Heart right ventricle (tissue), 16 donors: Measurements from ENCODE around the gene TBC1D9B. TPM values are rescaled to one million over a fixed set of nuclear protein-coding genes. Genes with fewer than 3 reads are reported as not detected.

Experiments used
- ATAC-seq, 8 donors: fragments of 200-7000 bp; cut with Tn5 transposase; one replicate each; pipeline ENCODE4 v1.9.1; 2020; ENCODE audit warnings: mild to moderate bottlenecking in 8 of 8, moderate library complexity in 8 of 8, moderate number of reproducible peaks in 1 of 8
- DNase-seq, 2 donors: peaks; one replicate each; pipeline ENCODE4 v3.0.0-alpha.2; 2020
- H3K27ac ChIP-seq, 10 donors: fragments of 200-600 bp; sonication (generic) in 2 of 10; one replicate each; pipeline versions ENCODE4 v1.5.0 to v1.8.0; 2020 to 2022; ENCODE audit warnings: mild to moderate bottlenecking in 3 of 10
- H3K27me3 ChIP-seq, 7 donors: fragments of 200-600 bp; one replicate each; pipeline ENCODE4 v1.8.0; 2021 to 2022; ENCODE audit warnings: mild to moderate bottlenecking in 2 of 7
- H3K36me3 ChIP-seq, 9 donors: fragments of 200-600 bp; sonication (generic) in 1 of 9; one replicate each; pipeline versions ENCODE4 v1.5.0 to v1.8.0; 2020 to 2022; ENCODE audit warnings: mild to moderate bottlenecking in 2 of 9
- H3K4me1 ChIP-seq, 9 donors: fragments of 200-600 bp; sonication (generic) in 1 of 9; one replicate each; pipeline versions ENCODE4 v1.5.0 to v1.8.0; 2020 to 2022; ENCODE audit warnings: mild to moderate bottlenecking in 4 of 9
- H3K4me3 ChIP-seq, 10 donors: fragments of 200-600 bp; sonication (generic) in 2 of 10; one replicate each; pipeline versions ENCODE4 v1.5.0 to v1.8.0; 2020 to 2022; ENCODE audit warnings: mild to moderate bottlenecking in 7 of 10, moderate library complexity in 2 of 10
- H3K9me3 ChIP-seq, 11 donors: fragments of 200-600 bp in 10 of 11; sonication (generic) in 2 of 11; one replicate each; pipeline versions ENCODE4 v1.5.0 to v1.8.0; 2013 to 2022; ENCODE audit warnings: mild to moderate bottlenecking in 2 of 11, control low read depth in 1 of 11, moderate library complexity in 1 of 11
- WGBS, 2 donors: extraction: QIAGEN DNeasy Blood & Tissue Kit; methylation state at CpG; one replicate each; pipeline ENCODE4 v1.1.7; 2013; ENCODE audit warnings: inconsistent platforms in 1 of 2; 5-methylcytosine and 5-hydroxymethylcytosine counted together
- intact Hi-C, 10 donors: fragments of 100-400 bp; cut with DNase I; formaldehyde crosslinking; loops; one replicate each; pipeline versions ENCODE4 v1.11.1 to v1.14.2; 2022
- polyA plus RNA-seq, 2 donors: library from polyadenylated mRNA; stranded (reverse); fragments of 200-250 nt; gene quantifications; one replicate each; pipeline ENCODE4 v1.2.3, GENCODE V29; 2013
- total RNA-seq, 10 donors: library from RNA; stranded (reverse); fragmentation: NEBNext Ultra II Directional in 3 of 10; extraction: Animal tissue kit (Norgen Biotek cat#: 25700) in 3 of 10; gene quantifications; one replicate each; pipeline versions ENCODE4 v1.2.1 to v1.2.4, GENCODE V29; 2021 to 2023
- TF ChIP-seq, protein P1 (sequence below), 9 donors: fragments of 200-600 bp; sonication (generic) in 2 of 9; IDR thresholded peaks; one replicate each; pipeline versions ENCODE4 v1.5.0 to v1.8.0; 2021 to 2022; ENCODE audit warnings: antibody characterized with exemption in 9 of 9, mild to moderate bottlenecking in 5 of 9, moderate library complexity in 1 of 9
- donor health status: Arrhythmogenic right ventricular cardiomyopathy.
- donor health status: ischemic (EF 13 %, LVEDD 7.1; RV severe dilation, severe dysfunction).
- donor health status: healthy with polysubstance abuse.
- donor health status: DM: no; HTN: yes; CAD: no.
- donor health status: DM: no; HTN: no; CAD: no.
- donor health status: ischemic (EF 25% LVEDD 6.9; RV normal size, moderate dysfunction).
- donor health status: ischemic (EF 25% LVEDD 5.7; RV mildly dilated, moderate dysfunction).
- donor health status: healthy.
- donor health status: DM: yes; HTN: yes; CAD: no.
- donor health status: Ischemic cardiomyopathy.
- donor health status: ischemic (EF 35%, LVEDD 5.7; RV mildly dilated, moderate dysfunction).
- donor health status: nonischemic (EF 11% LVEDD 7.7; RV severe dilation, severe dysfunction).
- donor health status: DM: yes; HTN: yes; CAD: no.
- donor health status: PGD.
- donor health status: ischemic (EF 29% LVEDD 5.4; RV normal size, mild dysfunction).
- donor health status: nonischemic (EF 23%, LVEDD 6.1; RV moderate dilation, normal function).

TBC1D9B gene
- total and polyA plus RNA-seq, 12 donors: 26.0 to 52.1 (median 32.3) TPM

DNA sequence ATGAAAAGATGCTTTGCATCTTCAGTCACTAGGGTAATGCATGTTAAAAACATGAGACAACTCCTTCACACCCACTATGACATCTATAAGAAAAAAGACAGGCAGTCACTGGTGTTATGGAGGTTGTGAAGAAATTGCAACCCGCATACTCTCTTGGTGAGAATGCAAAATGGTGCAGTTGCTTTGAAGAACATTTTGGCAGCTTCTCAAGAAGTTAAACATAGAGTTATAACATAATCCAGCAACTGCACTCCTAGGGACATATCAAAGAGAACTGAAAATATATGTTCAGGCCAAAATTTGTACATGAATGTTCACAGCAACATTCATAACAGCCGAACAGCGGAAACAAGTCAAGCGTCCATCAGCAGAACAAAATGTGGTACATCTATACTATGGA, 46.3 kb upstream of the TBC1D9B start:
- Histone ChIP-seq H3K4me1 (peaks cover 0 to 6% (median 0%) of the 10 kb centered on the region in 9 donors), H3K36me3 (peaks cover 0 to 53% (median 6%) of the 10 kb centered on the region in 9 donors), H3K9me3 (no peaks in the 10 kb centered on the region), H3K4me3 (no peak overlapping the region), H3K27ac (no peak overlapping the region), H3K27me3 (no peaks in the 10 kb centered on the region)
- no peak for ATAC-seq
- no peak for DNase-seq
- 98% methylated on average over 4 of the region's 4 CpGs for WGBS, 2 donors
- intact Hi-C loops: no loop called here
- TF ChIP-seq, protein P1, sequence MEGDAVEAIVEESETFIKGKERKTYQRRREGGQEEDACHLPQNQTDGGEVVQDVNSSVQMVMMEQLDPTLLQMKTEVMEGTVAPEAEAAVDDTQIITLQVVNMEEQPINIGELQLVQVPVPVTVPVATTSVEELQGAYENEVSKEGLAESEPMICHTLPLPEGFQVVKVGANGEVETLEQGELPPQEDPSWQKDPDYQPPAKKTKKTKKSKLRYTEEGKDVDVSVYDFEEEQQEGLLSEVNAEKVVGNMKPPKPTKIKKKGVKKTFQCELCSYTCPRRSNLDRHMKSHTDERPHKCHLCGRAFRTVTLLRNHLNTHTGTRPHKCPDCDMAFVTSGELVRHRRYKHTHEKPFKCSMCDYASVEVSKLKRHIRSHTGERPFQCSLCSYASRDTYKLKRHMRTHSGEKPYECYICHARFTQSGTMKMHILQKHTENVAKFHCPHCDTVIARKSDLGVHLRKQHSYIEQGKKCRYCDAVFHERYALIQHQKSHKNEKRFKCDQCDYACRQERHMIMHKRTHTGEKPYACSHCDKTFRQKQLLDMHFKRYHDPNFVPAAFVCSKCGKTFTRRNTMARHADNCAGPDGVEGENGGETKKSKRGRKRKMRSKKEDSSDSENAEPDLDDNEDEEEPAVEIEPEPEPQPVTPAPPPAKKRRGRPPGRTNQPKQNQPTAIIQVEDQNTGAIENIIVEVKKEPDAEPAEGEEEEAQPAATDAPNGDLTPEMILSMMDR (IDR thresholded peaks at IDR 0.05): no peak

- intact Hi-C loops: no loop called here
- no peaks in the 10 kb centered on the region for H3K27me3 ChIP-seq
- 94 to 96% methylated on average over 13 of the region's 13 CpGs for WGBS, 2 donors
These were observed 29.4 kb upstream of the TBC1D9B start for GRCh38 chr5:179936976-179937681.

GRCh38 chr5:179930788-179931473, 23.2 kb upstream of the TBC1D9B start:
- Histone ChIP-seq H3K9me3 (no peaks in the 10 kb centered on the region), H3K36me3 (no peaks in the 10 kb centered on the region), H3K4me3 (no peak overlapping the region), H3K27me3 (no peaks in the 10 kb centered on the region), H3K27ac (no peak overlapping the region), H3K4me1 (no peaks in the 10 kb centered on the region)
- WGBS, 2 donors: 92 to 95% methylated on average over 8 of the region's 8 CpGs
- DNase-seq: no peak
- ATAC-seq: no peak
- intact Hi-C loops: no loop called here
- TF ChIP-seq, protein P1 (IDR thresholded peaks at IDR 0.05): no peak

More at GRCh38 chr5:179936976-179937681, 29.4 kb upstream of the TBC1D9B start:
- Histone ChIP-seq H3K9me3 (no peaks in the 10 kb centered on the region), H3K27ac (no peak overlapping the region), H3K4me3 (no peak overlapping the region), H3K4me1 (no peaks in the 10 kb centered on the region), H3K36me3 (no peaks in the 10 kb centered on the region)
- no peak for ATAC-seq
- TF ChIP-seq, protein P1 (IDR thresholded peaks at IDR 0.05): no peak
- no peak for DNase-seq

GRCh38 chr5:179927824-179928223, 20.1 kb upstream of the TBC1D9B start:
- Histone ChIP-seq H3K9me3 (no peaks in the 10 kb centered on the region), H3K4me1 (no peaks in the 10 kb centered on the region), H3K4me3 (no peak overlapping the region), H3K27me3 (no peaks in the 10 kb centered on the region), H3K36me3 (no peaks in the 10 kb centered on the region), H3K27ac (no peak overlapping the region)
- 82 to 86% methylated on average over 7 of the region's 7 CpGs for WGBS, 2 donors
- no peak for DNase-seq
- no peak for ATAC-seq
- intact Hi-C loops: no loop called here
- TF ChIP-seq, protein P1 (IDR thresholded peaks at IDR 0.05): no peak
